Measurements from ENCODE around the gene PRDM16. TPM values are rescaled to one million over a fixed set of nuclear protein-coding genes. Genes with fewer than 3 reads are reported as not detected.
A peak's percentile ranks its signal among the peaks of the same experiment; 100 is the strongest.

Gene PRDM16
- total RNA-seq, 1 experiment from 2014 or later: 5.3 TPM

DNA sequence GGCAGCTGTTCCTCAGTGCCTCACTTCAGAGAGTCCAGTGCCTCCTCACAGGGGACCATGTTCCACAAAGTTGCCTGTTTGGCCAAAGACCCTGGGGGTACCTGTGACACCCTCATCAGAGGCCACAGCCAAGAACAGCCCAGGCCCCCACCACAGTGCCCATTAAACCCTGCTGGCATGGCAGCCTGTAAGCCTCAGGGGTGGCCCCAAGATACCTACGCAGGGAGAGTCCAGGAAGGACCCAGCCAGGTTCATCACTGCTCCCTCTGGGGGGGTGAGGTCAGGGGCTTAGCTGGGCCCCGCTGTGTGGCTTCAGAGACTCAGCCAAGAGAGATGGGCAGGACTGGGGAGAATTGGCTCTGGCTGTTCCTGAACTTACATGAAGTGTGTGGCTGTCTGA, 19.1 kb upstream of the PRDM16 start:
- ChIA-PET POLR2A (no interaction called here), CTCF (no interaction called here)
- Mint-ChIP-seq H3K27ac (ENCODE audit: unreplicated experiment) (no peak overlapping the region), H3K9me3 (ENCODE audit: unreplicated experiment) (peaks cover 12% of the 10 kb centered on the region), H3K4me1 (ENCODE audit: low read depth, unreplicated experiment) (no peaks in the 10 kb centered on the region), H3K36me3 (ENCODE audit: insufficient read depth, unreplicated experiment) (no peaks in the 10 kb centered on the region), H3K4me3 (ENCODE audit: unreplicated experiment) (no peak overlapping the region), H3K27me3 (ENCODE audit: insufficient read depth, unreplicated experiment) (peaks cover 9% of the 10 kb centered on the region)
- DNase-seq: no peak
- H3K4me3 ChIP-seq (ENCODE audit: low read depth, low read length): no peak overlapping the region
- no peaks in the 10 kb centered on the region for H3K9me3 ChIP-seq
- intact Hi-C loops (cut with micrococcal nuclease; ENCODE audit: unreplicated experiment): no loop called here
- no TSS peak for BruUV-seq (replicated peaks)
- no peaks in the 10 kb centered on the region for H3K27me3 ChIP-seq (replicated peaks; ENCODE audit: control insufficient read depth, insufficient read depth, low read length)
- no peak for TF ChIP-seq CTCF (IDR thresholded peaks at IDR 0.05; ENCODE audit: insufficient read depth in 1 of 2, low read depth in 1 of 2, low read length in 1 of 2, severe bottlenecking in 1 of 2, unreplicated experiment in 1 of 2)
- no peaks in the 10 kb centered on the region for H3K4me1 ChIP-seq
- H3K36me3 ChIP-seq (ENCODE audit: control insufficient read depth, insufficient read depth, low read length): no peaks in the 10 kb centered on the region

DNA sequence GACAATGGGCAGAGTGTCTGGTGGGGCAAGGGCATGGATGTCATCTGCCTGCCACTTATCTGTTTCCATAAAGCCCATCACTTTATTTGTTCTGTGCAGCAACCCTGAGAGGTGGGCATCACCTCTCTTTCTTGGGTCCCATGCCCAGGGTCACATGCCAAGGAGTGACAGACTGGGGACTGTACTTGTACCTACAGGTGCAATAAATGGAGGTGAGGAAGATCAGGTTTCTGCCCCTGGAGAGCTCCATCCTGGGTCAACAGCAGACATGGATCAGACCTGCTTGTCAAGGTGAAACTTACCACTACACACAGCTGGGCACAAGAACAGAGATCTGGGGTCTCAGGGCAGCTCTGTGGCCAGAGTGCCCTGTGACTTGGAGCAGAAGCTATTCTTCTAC, 18.4 kb upstream of the PRDM16 start:
- TF ChIP-seq CTCF (IDR thresholded peaks at IDR 0.05; ENCODE audit: insufficient read depth in 1 of 2, low read depth in 1 of 2, low read length in 1 of 2, severe bottlenecking in 1 of 2, unreplicated experiment in 1 of 2): no peak
- H3K36me3 Mint-ChIP-seq (ENCODE audit: insufficient read depth, unreplicated experiment): no peaks in the 10 kb centered on the region
- Histone ChIP-seq H3K27me3 (replicated peaks; ENCODE audit: control insufficient read depth, insufficient read depth, low read length) (no peaks in the 10 kb centered on the region), H3K36me3 (ENCODE audit: control insufficient read depth, insufficient read depth, low read length) (no peaks in the 10 kb centered on the region), H3K4me3 (ENCODE audit: low read depth, low read length) (no peak overlapping the region), H3K9me3 (no peaks in the 10 kb centered on the region), H3K4me1 (no peaks in the 10 kb centered on the region)
- H3K27ac Mint-ChIP-seq (ENCODE audit: unreplicated experiment): no peak overlapping the region
- peaks cover 12% of the 10 kb centered on the region for H3K9me3 Mint-ChIP-seq (ENCODE audit: unreplicated experiment)
- DNase-seq: no peak
- H3K4me1 Mint-ChIP-seq (ENCODE audit: low read depth, unreplicated experiment): no peaks in the 10 kb centered on the region
- ChIA-PET CTCF (no interaction called here), POLR2A (no interaction called here)
- intact Hi-C loops (cut with micrococcal nuclease; ENCODE audit: unreplicated experiment): no loop called here
- no TSS peak for BruUV-seq (replicated peaks)
- H3K27me3 Mint-ChIP-seq (ENCODE audit: insufficient read depth, unreplicated experiment): peaks cover 9% of the 10 kb centered on the region
- no peak overlapping the region for H3K4me3 Mint-ChIP-seq (ENCODE audit: unreplicated experiment)

GRCh38 chr1:3051270-3052268, 17.4 kb upstream of the PRDM16 start:
- H3K36me3 ChIP-seq (ENCODE audit: control insufficient read depth, insufficient read depth, low read length): no peaks in the 10 kb centered on the region

More at GRCh38 chr1:3051270-3052268, 17.4 kb upstream of the PRDM16 start:
- intact Hi-C loops (cut with micrococcal nuclease; ENCODE audit: unreplicated experiment): no loop called here
- no peaks in the 10 kb centered on the region for H3K9me3 ChIP-seq
- Mint-ChIP-seq H3K36me3 (ENCODE audit: insufficient read depth, unreplicated experiment) (no peaks in the 10 kb centered on the region), H3K27me3 (ENCODE audit: insufficient read depth, unreplicated experiment) (peaks cover 9% of the 10 kb centered on the region), H3K4me3 (ENCODE audit: unreplicated experiment) (no peak overlapping the region), H3K4me1 (ENCODE audit: low read depth, unreplicated experiment) (no peaks in the 10 kb centered on the region), H3K27ac (ENCODE audit: unreplicated experiment) (no peak overlapping the region), H3K9me3 (ENCODE audit: unreplicated experiment) (peaks cover 12% of the 10 kb centered on the region)
- TF ChIP-seq CTCF (IDR thresholded peaks at IDR 0.05; ENCODE audit: insufficient read depth in 1 of 2, low read depth in 1 of 2, low read length in 1 of 2, severe bottlenecking in 1 of 2, unreplicated experiment in 1 of 2): no peak
- ChIA-PET CTCF (no interaction called here), POLR2A (no interaction called here)
- no TSS peak for BruUV-seq (replicated peaks)
- peak in 1 of 2 experiments; percentile 8 for DNase-seq
- H3K4me3 ChIP-seq (ENCODE audit: low read depth, low read length): no peak overlapping the region
- H3K27me3 ChIP-seq (replicated peaks; ENCODE audit: control insufficient read depth, insufficient read depth, low read length): no peaks in the 10 kb centered on the region
- H3K4me1 ChIP-seq: no peaks in the 10 kb centered on the region
